ENCODE measurements around the gene PSMC3. TPM values are rescaled to one million over a fixed set of nuclear protein-coding genes. Genes with fewer than 3 reads are reported as not detected.

PSMC3 gene
- total and polyA plus RNA-seq, 9 of the 15 experiments (the other 6 are each of a cell fraction or from before 2014, with no cell fraction given) = 44.3 to 324 (median 240) TPM

- TF ChIP-seq ZBTB11 (CRISPR knock-in tag; IDR thresholded peaks at IDR 0.05) (peak in 1 of 3 experiments; percentile 27; a peak in 2 of 6 replicates), SAP30 (IDR thresholded peaks at IDR 0.05; ENCODE audit: borderline replicate concordance, insufficient read depth, low read depth, low read length, poor library complexity, severe bottlenecking) (no peak), GMEB1 (CRISPR knock-in tag; IDR thresholded peaks at IDR 0.05) (no peak), SMAD1 (IDR thresholded peaks at IDR 0.05; ENCODE audit: low read depth, low read length, partially characterized antibody) (no peak), RBM14 (IDR thresholded peaks at IDR 0.05; ENCODE audit: borderline replicate concordance, insufficient read depth, low read depth, low read length) (no peak), PML (IDR thresholded peaks at IDR 0.05; ENCODE audit: low read length) (no peak), NR2F6 (CRISPR knock-in tag; IDR thresholded peaks at IDR 0.05) (no peak), ZNF592 (IDR thresholded peaks at IDR 0.05) (no peak), CHD1 (IDR thresholded peaks at IDR 0.05; ENCODE audit: low read length) (no peak), HBP1 (CRISPR knock-in tag; IDR thresholded peaks at IDR 0.05) (no peak), DLX4 (CRISPR knock-in tag; IDR thresholded peaks at IDR 0.05) (no peak), ZNF175 (CRISPR knock-in tag; IDR thresholded peaks at IDR 0.05; ENCODE audit: low read depth) (no peak), ZKSCAN3 (CRISPR knock-in tag; IDR thresholded peaks at IDR 0.05) (no peak), NBN (IDR thresholded peaks at IDR 0.05; ENCODE audit: low read depth) (no peak)
Observed at GRCh38 chr11:47400768-47401279, 25.4 kb downstream of the PSMC3 start (continued).
